OCI-LY3 (cell line): ENCODE measurements around the gene MINK1.
A peak's percentile ranks its signal among the peaks of the same experiment; 100 is the strongest.

Experiments
- H2AFZ ChIP-seq: fragments of 200-600, 300-600 bp; shearing (Covaris generic); 2 replicates; pipeline ENCODE4 v1.6.0; 2014; ENCODE audit warnings: antibody characterized with exemption, low read depth, low read length
- H3K27ac ChIP-seq: fragments of 200-600, 300-600 bp; sonication (generic); 2 replicates; pipeline ENCODE4 v1.5.1; 2014; ENCODE audit warnings: mild to moderate bottlenecking, low read length, moderate library complexity, mixed read lengths
- H3K27me3 ChIP-seq: fragments of 200-600, 300-600 bp; sonication (generic); 2 replicates; pipeline ENCODE4 v1.6.1; 2014; ENCODE audit warnings: low read depth, low read length, mixed read lengths
- H3K36me3 ChIP-seq: fragments of 200-600, 300-600 bp; sonication (generic); replicated peaks from 2 replicates; pipeline ENCODE3; 2014; ENCODE audit warnings: low read depth, low read length, mixed read lengths
- H3K4me1 ChIP-seq: fragments of 300-600, 200-600 bp; sonication (generic); 2 replicates; pipeline ENCODE4 v1.6.1; 2014; ENCODE audit warnings: low read length, mixed read lengths
- H3K4me2 ChIP-seq: fragments of 200-600, 300-600 bp; sonication (generic); 2 replicates; pipeline ENCODE4 v1.6.1; 2014; ENCODE audit warnings: low read length, mixed read lengths
- H3K4me3 ChIP-seq: fragments of 300-600, 200-600 bp; sonication (generic); 2 replicates; pipeline ENCODE4 v1.5.1; 2014; ENCODE audit warnings: antibody characterized with exemption, mild to moderate bottlenecking, low read length, moderate library complexity
- H3K79me2 ChIP-seq: fragments of 300-600, 200-600 bp; shearing (Covaris generic); 2 replicates; pipeline ENCODE4 v1.6.1; 2014; ENCODE audit warnings: mild to moderate bottlenecking, low read length, mixed read lengths
- H3K9ac ChIP-seq: fragments of 300-600, 200-600 bp; shearing (Covaris generic); 2 replicates; pipeline ENCODE4 v1.6.0; 2014; ENCODE audit warnings: mild to moderate bottlenecking, low read length, moderate library complexity
- H3K9me3 ChIP-seq: fragments of 200-600, 300-600 bp; shearing (Covaris generic); 2 replicates; pipeline ENCODE4 v1.6.1; 2014; ENCODE audit warnings: low read length, mixed read lengths; ENCODE audit not compliant: insufficient read depth
- H4K20me1 ChIP-seq: fragments of 200-600, 300-600 bp; sonication (generic); 2 replicates; pipeline ENCODE4 v1.6.1; 2016; ENCODE audit warnings: low read length, mixed read lengths; ENCODE audit not compliant: insufficient read depth
- EZH2phosphoT487 ChIP-seq: fragments of 200-600 bp; shearing (Covaris generic); IDR thresholded peaks from 2 replicates; pipeline ENCODE4 v1.6.1; 2018; ENCODE audit warnings: antibody characterized with exemption, mixed run types, low read depth
- TF ChIP-seq, protein P1 (sequence below): fragments of 200-600, 300-600 bp; sonication (generic); IDR thresholded peaks from 2 replicates; pipeline ENCODE4 v1.5.1; 2014; ENCODE audit warnings: antibody characterized with exemption, low read length, low read depth

MINK1 gene

DNA sequence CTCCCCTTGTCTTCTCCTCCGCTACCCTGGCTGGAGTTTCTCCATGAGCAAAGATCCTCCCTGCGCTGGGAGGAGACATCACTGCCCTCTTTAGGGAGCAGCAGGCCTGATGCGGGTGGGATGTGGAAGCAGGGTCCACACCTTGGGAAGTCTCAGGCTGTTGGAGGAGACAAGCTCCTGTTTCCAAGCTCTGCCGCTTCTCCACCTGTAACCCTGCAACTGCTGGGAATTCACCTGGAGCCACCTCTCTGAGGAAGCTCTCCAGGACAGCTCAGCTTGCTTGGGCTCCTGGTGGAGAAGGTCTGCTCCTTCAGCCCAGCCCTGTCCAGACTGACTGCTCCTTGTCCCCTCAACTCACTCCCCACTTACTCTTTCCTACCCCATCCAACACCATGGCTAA lies 51.3 kb downstream of the MINK1 start:
- no peak overlapping the region for H3K4me2 ChIP-seq
- H3K9ac ChIP-seq = no peak overlapping the region
- no peaks in the 10 kb centered on the region for H3K27me3 ChIP-seq
- no peak overlapping the region for H2AFZ ChIP-seq
- no peak overlapping the region for H3K4me3 ChIP-seq
- no peaks in the 10 kb centered on the region for H4K20me1 ChIP-seq
- H3K79me2 ChIP-seq = no peaks in the 10 kb centered on the region
- no peaks in the 10 kb centered on the region for H3K36me3 ChIP-seq
- H3K9me3 ChIP-seq = no peaks in the 10 kb centered on the region
- no peak overlapping the region for H3K27ac ChIP-seq
- H3K4me1 ChIP-seq = no peaks in the 10 kb centered on the region
- TF ChIP-seq EZH2phosphoT487 = no peak
- TF ChIP-seq, protein P1, sequence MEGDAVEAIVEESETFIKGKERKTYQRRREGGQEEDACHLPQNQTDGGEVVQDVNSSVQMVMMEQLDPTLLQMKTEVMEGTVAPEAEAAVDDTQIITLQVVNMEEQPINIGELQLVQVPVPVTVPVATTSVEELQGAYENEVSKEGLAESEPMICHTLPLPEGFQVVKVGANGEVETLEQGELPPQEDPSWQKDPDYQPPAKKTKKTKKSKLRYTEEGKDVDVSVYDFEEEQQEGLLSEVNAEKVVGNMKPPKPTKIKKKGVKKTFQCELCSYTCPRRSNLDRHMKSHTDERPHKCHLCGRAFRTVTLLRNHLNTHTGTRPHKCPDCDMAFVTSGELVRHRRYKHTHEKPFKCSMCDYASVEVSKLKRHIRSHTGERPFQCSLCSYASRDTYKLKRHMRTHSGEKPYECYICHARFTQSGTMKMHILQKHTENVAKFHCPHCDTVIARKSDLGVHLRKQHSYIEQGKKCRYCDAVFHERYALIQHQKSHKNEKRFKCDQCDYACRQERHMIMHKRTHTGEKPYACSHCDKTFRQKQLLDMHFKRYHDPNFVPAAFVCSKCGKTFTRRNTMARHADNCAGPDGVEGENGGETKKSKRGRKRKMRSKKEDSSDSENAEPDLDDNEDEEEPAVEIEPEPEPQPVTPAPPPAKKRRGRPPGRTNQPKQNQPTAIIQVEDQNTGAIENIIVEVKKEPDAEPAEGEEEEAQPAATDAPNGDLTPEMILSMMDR = no peak

- Histone ChIP-seq H3K4me2 (no peak overlapping the region), H3K9me3 (no peaks in the 10 kb centered on the region), H3K27me3 (no peaks in the 10 kb centered on the region), H3K9ac (no peak overlapping the region), H3K79me2 (no peaks in the 10 kb centered on the region), H4K20me1 (no peaks in the 10 kb centered on the region), H3K4me1 (peaks cover 5% of the 10 kb centered on the region), H3K4me3 (no peak overlapping the region), H3K36me3 (peaks cover 3% of the 10 kb centered on the region), H3K27ac (no peak overlapping the region), H2AFZ (no peak overlapping the region)
- TF ChIP-seq, protein P1 = no peak
- no peak for TF ChIP-seq EZH2phosphoT487
Measured at GRCh38 chr17:4886830-4887229, 53.7 kb downstream of the MINK1 start.

DNA sequence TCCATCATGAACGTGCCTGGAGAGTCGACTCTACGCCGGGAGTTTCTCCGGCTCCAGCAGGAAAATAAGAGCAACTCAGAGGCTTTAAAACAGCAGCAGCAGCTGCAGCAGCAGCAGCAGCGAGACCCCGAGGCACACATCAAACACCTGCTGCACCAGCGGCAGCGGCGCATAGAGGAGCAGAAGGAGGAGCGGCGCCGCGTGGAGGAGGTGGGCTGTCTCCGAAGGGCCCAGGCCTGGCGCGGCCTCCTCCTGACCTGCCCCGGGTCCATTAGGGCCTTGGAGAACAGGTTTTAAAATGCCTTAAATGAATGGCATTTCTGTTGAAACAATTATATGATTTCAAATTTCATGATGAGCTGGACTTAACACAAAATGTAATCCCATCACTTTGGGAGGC lies 54.4 kb downstream of the MINK1 start:
- Histone ChIP-seq H2AFZ (no peak overlapping the region), H3K9ac (no peak overlapping the region), H3K27ac (no peak overlapping the region), H4K20me1 (no peaks in the 10 kb centered on the region), H3K36me3 (peaks cover 7% of the 10 kb centered on the region), H3K27me3 (no peaks in the 10 kb centered on the region), H3K4me1 (peaks cover 12% of the 10 kb centered on the region), H3K79me2 (no peaks in the 10 kb centered on the region), H3K9me3 (no peaks in the 10 kb centered on the region), H3K4me2 (no peak overlapping the region), H3K4me3 (no peak overlapping the region)
- TF ChIP-seq EZH2phosphoT487 = no peak
- TF ChIP-seq, protein P1 = no peak

DNA sequence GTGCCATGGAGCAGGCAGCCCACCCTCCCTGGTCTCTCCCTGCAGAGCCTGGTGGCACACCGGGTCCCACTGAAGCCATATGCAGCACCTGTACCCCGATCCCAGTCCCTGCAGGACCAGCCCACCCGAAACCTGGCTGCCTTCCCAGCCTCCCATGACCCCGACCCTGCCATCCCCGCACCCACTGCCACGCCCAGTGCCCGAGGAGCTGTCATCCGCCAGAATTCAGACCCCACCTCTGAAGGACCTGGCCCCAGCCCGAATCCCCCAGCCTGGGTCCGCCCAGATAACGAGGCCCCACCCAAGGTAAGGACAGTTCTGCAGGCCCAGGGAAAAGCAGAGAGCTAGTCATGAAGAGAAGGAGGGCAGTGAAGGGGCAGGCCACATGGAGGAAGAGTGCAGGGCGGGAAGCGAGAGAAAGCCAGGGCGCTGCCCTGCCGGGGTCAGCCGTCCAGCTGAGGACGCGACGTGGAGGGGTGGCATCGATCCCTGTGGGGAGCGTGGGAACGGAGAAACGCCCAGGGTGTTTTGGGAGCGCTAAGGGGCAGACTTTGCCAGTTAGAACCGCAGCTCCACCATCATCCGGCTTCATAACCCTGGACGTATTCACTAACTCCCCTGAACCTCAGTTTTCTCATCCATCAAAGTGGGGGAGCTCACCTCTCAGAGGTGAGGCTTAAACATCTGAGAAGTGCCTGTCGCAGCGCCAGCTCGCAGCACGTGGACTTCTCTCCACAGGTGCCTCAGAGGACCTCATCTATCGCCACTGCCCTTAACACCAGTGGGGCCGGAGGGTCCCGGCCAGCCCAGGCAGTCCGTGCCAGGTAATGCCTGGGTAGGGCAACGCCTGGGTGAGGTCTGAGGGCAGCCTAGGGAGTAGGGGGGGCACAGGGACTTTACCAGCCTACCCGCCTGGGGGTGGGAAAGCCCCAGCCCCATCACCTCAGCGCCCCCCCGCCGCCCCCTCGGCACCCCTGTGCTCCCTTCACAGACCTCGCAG lies 58.6 kb downstream of the MINK1 start:
- H3K4me3 ChIP-seq = no peak overlapping the region; the same call in 1 of the 2 replicates
- no peaks in the 10 kb centered on the region for H3K9me3 ChIP-seq
- H3K4me1 ChIP-seq = peaks cover 14% of the 10 kb centered on the region
- H3K9ac ChIP-seq = peak overlapping the region; percentile 10; the same call in 1 of the 2 replicates
- no peaks in the 10 kb centered on the region for H4K20me1 ChIP-seq
- H3K4me2 ChIP-seq = peak overlapping the region; percentile 53; the same call in 1 of the 2 replicates
- no peaks in the 10 kb centered on the region for H3K27me3 ChIP-seq
- H3K27ac ChIP-seq = peak overlapping the region; percentile 11; the same call in 1 of the 2 replicates
- H3K36me3 ChIP-seq = peaks cover 7% of the 10 kb centered on the region
- TF ChIP-seq EZH2phosphoT487 = no peak
- TF ChIP-seq, protein P1 = no peak
- no peaks in the 10 kb centered on the region for H3K79me2 ChIP-seq
- H2AFZ ChIP-seq = no peak overlapping the region
